HG02588 (cell line): ENCODE data around the gene APOC3.
"Not testable (repeated sequence)": the region's sequence is repeated elsewhere in the genome, so short reads cannot be mapped to it uniquely, and the experiment has no call there.

Source experiments
- ATAC-seq: cut with Tn5 transposase; IDR thresholded peaks from one replicate; pipeline ENCODE4 v1.9.1; 2021; ENCODE audit warnings: mild to moderate bottlenecking, moderate library complexity; ENCODE audit not compliant: unreplicated experiment

The APOC3 gene

DNA sequence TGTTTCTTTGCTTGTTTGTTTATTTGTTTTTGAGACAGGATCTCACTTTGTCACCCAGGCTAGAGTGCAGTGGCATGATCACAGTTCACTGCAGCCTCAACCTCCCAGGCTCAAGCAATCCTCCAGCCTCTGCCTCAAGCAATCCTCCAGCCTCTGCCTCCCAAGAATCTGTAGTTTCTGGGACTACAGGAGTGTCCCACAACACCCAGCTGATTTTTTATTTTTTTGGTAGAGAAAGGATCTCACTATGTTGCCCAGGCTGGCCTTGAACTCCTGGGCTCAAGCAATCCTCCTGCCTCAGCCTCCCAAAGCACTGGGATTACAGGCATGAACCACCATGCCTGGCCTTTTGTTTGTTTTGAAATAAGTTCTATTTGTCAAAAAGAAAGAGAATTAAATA lies 28.0 kb upstream of the APOC3 start:
- not testable (repeated sequence) for ATAC-seq

DNA sequence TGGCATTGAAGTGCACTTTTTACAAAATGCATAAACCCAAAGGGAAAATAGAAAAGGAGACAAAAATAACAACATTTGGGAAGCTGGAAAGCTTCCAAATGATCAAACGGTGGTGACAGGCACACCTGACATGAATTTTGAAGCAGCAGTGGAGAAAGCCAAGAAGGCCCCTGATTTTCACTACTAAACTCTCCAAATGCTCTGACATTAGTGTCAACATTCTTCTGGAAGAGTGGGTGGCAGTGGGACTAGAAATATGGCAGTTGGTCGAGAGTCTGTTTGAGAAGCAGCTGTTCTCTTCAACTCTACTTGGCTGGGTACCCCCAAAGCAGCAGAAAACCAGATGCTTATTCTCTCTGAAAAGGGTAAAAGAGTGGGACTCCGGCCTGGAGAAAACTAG lies 25.7 kb upstream of the APOC3 start:
- ATAC-seq, result no peak

DNA sequence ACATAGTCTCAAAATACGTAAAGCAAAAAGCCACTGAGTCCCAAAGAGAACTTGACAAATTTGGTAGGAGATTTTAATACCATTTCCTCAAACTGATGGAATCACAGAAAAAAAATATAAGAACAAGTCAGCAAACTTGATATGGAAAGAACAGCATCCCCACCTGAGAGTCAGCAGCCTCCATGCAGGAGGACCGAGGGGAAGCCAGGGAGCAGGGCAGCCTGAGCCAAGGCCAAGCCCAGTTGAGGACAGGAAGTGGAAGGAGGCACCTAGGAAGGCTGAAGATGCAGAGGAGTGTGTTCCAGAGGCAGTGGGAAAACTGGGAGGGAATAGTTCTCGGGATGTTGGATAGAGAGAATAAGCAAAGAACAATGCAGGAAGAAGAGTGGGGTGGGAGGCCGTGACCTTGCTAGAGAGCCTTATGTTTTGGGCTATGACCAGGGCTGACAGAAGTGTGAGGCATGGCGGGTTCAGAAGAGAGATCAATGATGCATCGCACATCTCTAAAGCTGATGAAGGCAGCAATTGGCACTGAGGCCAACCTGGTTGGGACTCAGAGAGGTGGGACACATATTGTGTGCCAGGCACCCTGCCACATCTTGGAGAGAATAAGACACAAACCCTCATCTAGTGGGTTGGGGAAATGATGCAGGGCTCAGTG lies 22.0 kb upstream of the APOC3 start:
- no peak for ATAC-seq

- ATAC-seq, result no peak
These were observed 21.2 kb upstream of the APOC3 start for GRCh38 chr11:116808262-116809175.

DNA sequence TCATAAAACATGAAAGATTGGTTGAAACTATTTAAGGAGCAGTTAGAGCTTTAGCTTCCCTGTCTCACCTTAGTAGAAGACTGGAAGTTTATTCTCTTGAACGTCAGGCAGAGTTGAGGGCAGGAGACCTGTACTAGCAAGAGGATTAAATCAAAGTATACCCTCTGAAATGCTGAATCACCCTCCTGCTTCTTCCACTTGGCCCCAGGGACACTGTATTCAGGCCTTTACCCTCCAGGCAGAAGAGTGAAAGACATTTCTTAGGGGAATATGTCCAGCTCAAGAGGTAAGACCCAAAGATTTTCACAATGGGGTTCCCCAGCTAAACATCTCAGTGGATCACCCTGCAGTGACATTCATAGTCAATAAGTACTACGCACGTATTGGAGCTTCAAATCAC lies 18.5 kb upstream of the APOC3 start:
- ATAC-seq, result no peak

DNA sequence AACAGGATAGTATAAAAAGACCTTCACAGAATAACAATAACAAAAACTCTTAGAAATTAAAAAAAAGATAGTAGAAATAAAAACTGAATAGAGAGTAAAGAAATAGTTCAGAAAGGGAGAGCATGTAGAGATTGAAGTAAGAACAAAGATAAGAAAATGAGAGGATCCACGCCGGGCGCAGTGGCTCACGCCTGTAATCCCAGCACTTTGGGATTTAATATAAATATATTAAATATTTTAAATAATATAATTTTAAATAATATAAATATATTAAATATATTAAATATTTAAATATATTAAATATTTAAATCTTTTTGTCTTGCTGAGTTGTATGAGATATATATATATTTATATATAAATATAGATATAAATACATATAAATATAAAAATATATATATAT lies 17.6 kb upstream of the APOC3 start:
- ATAC-seq, result no peak

GRCh38 chr11:116813170-116813569 lies 16.5 kb upstream of the APOC3 start:
- ATAC-seq, result no peak

DNA sequence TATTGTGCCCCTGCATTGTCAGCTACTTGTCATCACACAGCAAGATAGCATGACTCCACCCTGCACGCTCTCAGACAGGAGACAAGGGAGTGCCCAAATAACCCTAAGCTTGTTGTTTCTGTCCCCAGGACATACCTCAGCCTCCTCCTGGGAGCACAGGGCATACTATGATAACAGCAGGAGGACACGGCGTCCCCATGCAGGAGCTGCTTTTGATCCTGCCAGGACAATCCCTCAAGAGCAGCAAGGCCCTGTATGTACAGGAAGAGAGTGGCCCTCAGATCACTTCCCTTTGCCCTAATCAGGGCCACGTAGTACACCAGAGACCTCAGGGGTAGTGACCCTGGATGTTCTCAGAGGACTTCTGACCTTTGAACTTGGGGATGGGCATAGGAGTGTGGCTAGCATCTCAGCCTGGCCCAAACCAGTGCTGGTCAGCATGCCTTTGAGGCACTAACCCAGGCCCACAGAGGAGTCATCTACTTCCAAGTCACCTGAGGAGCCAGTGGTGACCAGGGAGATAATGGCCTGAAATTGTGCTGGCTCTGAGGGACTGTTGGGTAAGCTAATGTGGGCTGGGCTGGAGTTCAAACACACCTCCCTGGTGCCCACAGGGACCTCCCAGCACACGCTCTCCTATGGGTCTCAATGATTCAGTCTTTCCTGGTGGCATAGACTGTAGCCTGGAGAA lies 15.8 kb upstream of the APOC3 start:
- no peak for ATAC-seq

GRCh38 chr11:116814502-116814901 lies 15.2 kb upstream of the APOC3 start:
- ATAC-seq, result no peak

- ATAC-seq, result no peak
These were observed 10.7 kb upstream of the APOC3 start for GRCh38 chr11:116819049-116819448.

DNA sequence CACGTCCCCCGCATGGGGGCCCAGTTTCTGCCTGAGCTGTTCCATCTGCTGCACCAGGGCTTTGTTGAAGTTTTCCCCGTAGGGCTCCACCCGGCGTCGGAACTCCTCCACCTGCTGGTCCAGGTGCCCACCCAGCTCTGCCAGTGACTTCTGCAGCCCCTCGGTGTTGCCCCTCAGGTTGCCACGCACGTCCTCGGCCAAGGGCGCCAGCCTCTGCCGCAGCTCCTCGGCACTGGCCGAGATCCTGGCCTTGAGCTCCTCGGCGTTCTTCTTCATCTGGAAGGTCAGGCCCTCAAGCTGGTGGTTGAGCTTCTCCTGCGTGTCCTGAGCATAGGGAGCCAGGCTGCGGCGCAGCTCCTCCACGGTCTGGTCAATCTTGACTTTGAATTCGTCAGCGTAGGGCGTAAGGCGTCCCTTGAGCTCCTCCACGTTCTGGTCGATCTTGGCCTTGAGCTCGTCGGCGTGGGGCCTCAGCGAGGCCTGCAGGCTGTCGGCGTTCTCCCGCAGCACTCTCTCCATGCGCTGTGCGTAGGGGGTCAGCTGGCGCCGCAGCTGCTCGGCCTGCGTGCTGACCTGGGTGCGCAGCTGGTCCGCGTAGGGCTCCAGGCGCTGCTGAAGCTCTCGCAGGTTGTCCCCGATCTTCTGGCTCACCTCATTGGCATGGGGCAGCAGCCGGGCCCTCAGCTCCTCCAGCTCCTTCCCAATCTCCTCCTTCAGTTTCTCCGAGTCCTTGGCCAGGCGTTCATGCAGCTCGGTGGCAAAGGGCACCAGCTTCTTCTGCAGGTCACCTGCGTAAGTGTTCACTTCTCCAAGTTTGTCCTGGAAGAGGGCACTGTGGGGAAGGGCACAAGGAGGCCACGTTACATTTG lies 8.4 kb upstream of the APOC3 start:
- ATAC-seq, result no peak

DNA sequence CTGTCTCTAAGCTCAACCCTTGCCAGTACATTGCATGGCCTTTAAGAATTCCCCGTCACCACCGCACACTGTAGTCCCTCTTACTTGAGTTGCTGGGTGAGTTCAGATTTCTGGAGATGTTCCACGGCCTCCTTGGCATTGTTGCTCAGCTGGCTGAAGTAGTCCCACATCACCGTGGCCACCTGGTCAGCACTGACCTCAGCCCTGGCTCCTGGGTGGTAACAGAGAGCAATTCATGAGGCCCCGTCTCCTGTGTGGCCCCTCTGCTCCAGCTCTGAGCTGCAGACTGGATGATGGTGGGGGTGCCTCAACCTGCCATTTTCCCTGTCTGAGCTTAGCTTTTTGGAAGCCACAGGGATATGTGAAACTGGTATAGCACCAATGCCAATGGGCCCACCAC lies 7.1 kb upstream of the APOC3 start:
- ATAC-seq, result no peak

DNA sequence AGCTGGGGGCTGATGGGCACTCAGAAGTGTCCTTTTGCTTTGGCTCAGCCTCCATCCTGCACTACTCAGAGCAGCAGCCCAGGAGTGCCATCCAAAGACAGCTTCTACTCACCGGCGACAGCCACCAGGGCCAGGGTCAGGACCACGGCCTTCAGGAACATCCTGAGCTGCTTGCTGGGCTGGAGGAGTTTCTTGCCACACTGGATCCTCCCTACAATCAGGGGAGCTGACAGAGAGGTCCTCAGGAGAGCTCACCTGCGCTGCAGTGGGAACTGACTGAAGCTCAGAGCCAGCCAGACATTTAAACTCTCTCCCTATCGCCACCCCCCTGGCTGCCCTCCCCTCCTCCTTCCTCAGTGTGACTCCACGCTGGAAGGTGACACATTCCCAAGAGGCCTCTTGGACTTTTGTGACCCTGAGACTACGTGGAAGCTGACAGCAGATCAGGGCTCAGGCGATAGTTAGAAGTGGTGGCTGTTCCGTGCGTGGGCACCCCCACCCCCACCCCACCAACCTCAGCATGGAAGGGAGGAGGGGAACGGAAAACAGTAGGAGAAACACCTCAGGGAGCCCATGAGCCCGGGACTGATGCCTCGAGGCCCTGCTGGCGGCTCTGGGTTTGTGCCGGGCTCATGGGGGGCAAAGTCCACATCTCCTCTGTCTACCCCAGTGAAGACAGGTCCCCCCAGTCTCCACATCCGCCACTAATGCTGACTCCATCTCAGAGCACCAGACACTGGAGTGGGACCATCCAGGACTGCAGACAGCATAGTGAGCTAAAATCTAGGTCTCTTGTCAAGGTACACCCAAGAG lies 6.5 kb upstream of the APOC3 start, which contains the start of gene APOA4:
TSS of gene APOA4 (minus strand) at position 274 of the 813 bp plus-strand sequence. CDS start at position 161, 113 bp downstream.
- ATAC-seq, result no peak

- no peak for ATAC-seq
These were observed 4.3 kb upstream of the APOC3 start for GRCh38 chr11:116825434-116825833.

GRCh38 chr11:116825854-116826750 lies 3.6 kb upstream of the APOC3 start:
- no peak for ATAC-seq

DNA sequence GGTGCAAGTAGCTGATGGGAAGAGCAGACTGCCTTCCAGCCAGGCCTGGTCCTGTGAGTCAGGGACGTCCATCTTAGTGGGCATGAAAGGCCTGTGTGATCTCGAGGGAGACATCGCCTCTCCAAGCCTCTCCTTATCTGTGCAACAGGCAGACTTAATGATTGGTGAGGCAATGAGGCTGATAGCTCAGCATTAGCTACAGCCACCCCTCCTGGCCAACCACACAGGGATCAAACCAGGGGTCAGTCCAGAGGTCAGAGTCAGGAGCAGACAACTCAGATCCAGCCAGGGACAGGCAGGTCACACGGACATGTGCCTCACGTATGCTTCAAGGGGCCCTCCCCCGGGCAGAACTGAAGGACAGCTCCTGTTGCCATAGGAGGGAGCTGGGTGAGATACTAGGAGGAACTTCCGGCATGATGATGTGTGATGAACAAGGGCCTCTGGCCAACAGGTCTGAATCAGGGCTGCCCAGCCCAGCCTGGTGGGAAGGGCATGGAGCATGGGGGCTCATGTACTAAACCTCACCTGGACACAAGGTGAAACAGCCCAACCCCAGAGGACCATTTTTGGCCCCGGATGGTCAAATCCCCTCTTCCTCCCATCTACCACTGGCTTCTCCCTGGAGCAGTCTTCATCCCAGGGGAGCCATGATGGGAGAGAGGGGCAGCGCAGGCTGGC lies 2.8 kb upstream of the APOC3 start:
- ATAC-seq, result no peak

- no peak for ATAC-seq
These were observed 2.2 kb upstream of the APOC3 start for GRCh38 chr11:116827461-116827860.
